ENCODE results near the gene CDH6. TPM values are rescaled to one million over a fixed set of nuclear protein-coding genes. Genes with fewer than 3 reads are reported as not detected.

Gene CDH6
- total and polyA plus RNA-seq, 5 donors from 2014 or later = not detected

GRCh38 chr5:31217446-31217845 lies 24.0 kb downstream of the CDH6 start:
- no peak overlapping the region for H3K4me3 ChIP-seq (ENCODE audit: low read depth, low read length)
- Mint-ChIP-seq H3K9me3 (peaks cover 0 to 5% (median 2%) of the 10 kb centered on the region in 7 donors), H3K4me3 (no peak overlapping the region), H3K36me3 (no peaks in the 10 kb centered on the region), H3K27ac (no peak overlapping the region), H3K27me3 (no peaks in the 10 kb centered on the region), H3K4me1 (no peaks in the 10 kb centered on the region)
- H3K4me1 ChIP-seq (ENCODE audit: control insufficient read depth, insufficient read depth, low read length, poor library complexity, severe bottlenecking) = no peaks in the 10 kb centered on the region
- no peaks in the 10 kb centered on the region for H3K36me3 ChIP-seq (ENCODE audit: control insufficient read depth, insufficient read depth, low read length)
- H3K27me3 ChIP-seq (ENCODE audit: control insufficient read depth, insufficient read depth, low read length) = no peaks in the 10 kb centered on the region
- H3K27ac ChIP-seq (ENCODE audit: insufficient read depth, low read length, poor library complexity, severe bottlenecking) = no peak overlapping the region
- H3K9me3 ChIP-seq (ENCODE audit: control insufficient read depth in 2 of 2, low read length in 2 of 2) = no peaks in the 10 kb centered on the region
- ATAC-seq (ENCODE audit: low read depth in 2 of 2) (no peak), DNase-seq (no peak)

GRCh38 chr5:31218978-31219377 lies 25.5 kb downstream of the CDH6 start:
- no peaks in the 10 kb centered on the region for H3K9me3 ChIP-seq (ENCODE audit: control insufficient read depth in 2 of 2, low read length in 2 of 2)
- no peaks in the 10 kb centered on the region for H3K27me3 ChIP-seq (ENCODE audit: control insufficient read depth, insufficient read depth, low read length)
- DNase-seq (no peak), ATAC-seq (ENCODE audit: low read depth in 2 of 2) (no peak)
- H3K4me3 Mint-ChIP-seq = no peak overlapping the region
- no peaks in the 10 kb centered on the region for H3K36me3 ChIP-seq (ENCODE audit: control insufficient read depth, insufficient read depth, low read length)
- no peaks in the 10 kb centered on the region for H3K4me1 ChIP-seq (ENCODE audit: control insufficient read depth, insufficient read depth, low read length, poor library complexity, severe bottlenecking)
- no peak overlapping the region for H3K4me3 ChIP-seq (ENCODE audit: low read depth, low read length)
- no peaks in the 10 kb centered on the region for H3K27me3 Mint-ChIP-seq
- H3K36me3 Mint-ChIP-seq = no peaks in the 10 kb centered on the region
- H3K27ac ChIP-seq (ENCODE audit: insufficient read depth, low read length, poor library complexity, severe bottlenecking) = no peak overlapping the region
- peaks cover 0 to 3% (median 0%) of the 10 kb centered on the region in 7 donors for H3K9me3 Mint-ChIP-seq
- no peak overlapping the region for H3K27ac Mint-ChIP-seq
- no peaks in the 10 kb centered on the region for H3K4me1 Mint-ChIP-seq

- Histone ChIP-seq H3K27me3 (ENCODE audit: control insufficient read depth, insufficient read depth, low read length) (no peaks in the 10 kb centered on the region), H3K27ac (ENCODE audit: insufficient read depth, low read length, poor library complexity, severe bottlenecking) (no peak overlapping the region), H3K4me1 (ENCODE audit: control insufficient read depth, insufficient read depth, low read length, poor library complexity, severe bottlenecking) (no peaks in the 10 kb centered on the region), H3K36me3 (ENCODE audit: control insufficient read depth, insufficient read depth, low read length) (no peaks in the 10 kb centered on the region), H3K4me3 (ENCODE audit: low read depth, low read length) (no peak overlapping the region), H3K9me3 (ENCODE audit: control insufficient read depth in 2 of 2, low read length in 2 of 2) (no peaks in the 10 kb centered on the region)
- Mint-ChIP-seq H3K27me3 (no peaks in the 10 kb centered on the region), H3K4me1 (no peaks in the 10 kb centered on the region), H3K9me3 (peaks cover 0 to 3% (median 1%) of the 10 kb centered on the region in 7 donors), H3K4me3 (no peak overlapping the region), H3K27ac (no peak overlapping the region), H3K36me3 (no peaks in the 10 kb centered on the region)
- ATAC-seq (ENCODE audit: low read depth in 2 of 2) (no peak), DNase-seq (no peak)
Measured at GRCh38 chr5:31221001-31221400, 27.5 kb downstream of the CDH6 start.

GRCh38 chr5:31225118-31225517 lies 31.6 kb downstream of the CDH6 start:
- Mint-ChIP-seq H3K9me3 (peaks cover 0 to 6% (median 2%) of the 10 kb centered on the region in 7 donors), H3K4me1 (no peaks in the 10 kb centered on the region), H3K4me3 (no peak overlapping the region), H3K27ac (no peak overlapping the region), H3K36me3 (no peaks in the 10 kb centered on the region), H3K27me3 (no peaks in the 10 kb centered on the region)
- Histone ChIP-seq H3K27ac (ENCODE audit: insufficient read depth, low read length, poor library complexity, severe bottlenecking) (no peak overlapping the region), H3K4me3 (ENCODE audit: low read depth, low read length) (no peak overlapping the region), H3K9me3 (ENCODE audit: control insufficient read depth in 2 of 2, low read length in 2 of 2) (no peaks in the 10 kb centered on the region), H3K36me3 (ENCODE audit: control insufficient read depth, insufficient read depth, low read length) (no peaks in the 10 kb centered on the region), H3K27me3 (ENCODE audit: control insufficient read depth, insufficient read depth, low read length) (no peaks in the 10 kb centered on the region), H3K4me1 (ENCODE audit: control insufficient read depth, insufficient read depth, low read length, poor library complexity, severe bottlenecking) (no peaks in the 10 kb centered on the region)
- DNase-seq (no peak), ATAC-seq (ENCODE audit: low read depth in 2 of 2) (no peak)

GRCh38 chr5:31225613-31226012 lies 32.1 kb downstream of the CDH6 start:
- H3K27ac Mint-ChIP-seq = no peak overlapping the region
- no peaks in the 10 kb centered on the region for H3K4me1 ChIP-seq (ENCODE audit: control insufficient read depth, insufficient read depth, low read length, poor library complexity, severe bottlenecking)
- H3K27ac ChIP-seq (ENCODE audit: insufficient read depth, low read length, poor library complexity, severe bottlenecking) = no peak overlapping the region
- no peaks in the 10 kb centered on the region for H3K9me3 ChIP-seq (ENCODE audit: control insufficient read depth in 2 of 2, low read length in 2 of 2)
- H3K27me3 Mint-ChIP-seq = no peaks in the 10 kb centered on the region
- H3K36me3 Mint-ChIP-seq = no peaks in the 10 kb centered on the region
- no peaks in the 10 kb centered on the region for H3K4me1 Mint-ChIP-seq
- DNase-seq (no peak), ATAC-seq (ENCODE audit: low read depth in 2 of 2) (no peak)
- H3K36me3 ChIP-seq (ENCODE audit: control insufficient read depth, insufficient read depth, low read length) = no peaks in the 10 kb centered on the region
- no peak overlapping the region for H3K4me3 ChIP-seq (ENCODE audit: low read depth, low read length)
- H3K27me3 ChIP-seq (ENCODE audit: control insufficient read depth, insufficient read depth, low read length) = no peaks in the 10 kb centered on the region
- no peak overlapping the region for H3K4me3 Mint-ChIP-seq
- H3K9me3 Mint-ChIP-seq = peaks cover 0 to 4% (median 2%) of the 10 kb centered on the region in 7 donors

- Histone ChIP-seq H3K27ac (ENCODE audit: insufficient read depth, low read length, poor library complexity, severe bottlenecking) (no peak overlapping the region), H3K9me3 (ENCODE audit: control insufficient read depth in 2 of 2, low read length in 2 of 2) (no peaks in the 10 kb centered on the region), H3K4me1 (ENCODE audit: control insufficient read depth, insufficient read depth, low read length, poor library complexity, severe bottlenecking) (no peaks in the 10 kb centered on the region), H3K4me3 (ENCODE audit: low read depth, low read length) (no peak overlapping the region), H3K27me3 (ENCODE audit: control insufficient read depth, insufficient read depth, low read length) (no peaks in the 10 kb centered on the region), H3K36me3 (ENCODE audit: control insufficient read depth, insufficient read depth, low read length) (no peaks in the 10 kb centered on the region)
- no peaks in the 10 kb centered on the region for H3K27me3 Mint-ChIP-seq
- no peak for DNase-seq
- ATAC-seq (ENCODE audit: low read depth in 2 of 2) = no peak
- H3K9me3 Mint-ChIP-seq = peaks cover 0 to 4% (median 2%) of the 10 kb centered on the region in 7 donors
- no peak overlapping the region for H3K27ac Mint-ChIP-seq
- H3K4me1 Mint-ChIP-seq = no peaks in the 10 kb centered on the region
- H3K4me3 Mint-ChIP-seq = no peak overlapping the region
- H3K36me3 Mint-ChIP-seq = no peaks in the 10 kb centered on the region
Measured at GRCh38 chr5:31226651-31227050, 33.2 kb downstream of the CDH6 start.

- peaks cover 0 to 4% (median 2%) of the 10 kb centered on the region in 7 donors for H3K9me3 Mint-ChIP-seq
- Histone ChIP-seq H3K9me3 (ENCODE audit: control insufficient read depth in 2 of 2, low read length in 2 of 2) (no peaks in the 10 kb centered on the region), H3K27me3 (ENCODE audit: control insufficient read depth, insufficient read depth, low read length) (no peaks in the 10 kb centered on the region), H3K4me3 (ENCODE audit: low read depth, low read length) (no peak overlapping the region), H3K4me1 (ENCODE audit: control insufficient read depth, insufficient read depth, low read length, poor library complexity, severe bottlenecking) (no peaks in the 10 kb centered on the region), H3K36me3 (ENCODE audit: control insufficient read depth, insufficient read depth, low read length) (no peaks in the 10 kb centered on the region), H3K27ac (ENCODE audit: insufficient read depth, low read length, poor library complexity, severe bottlenecking) (no peak overlapping the region)
- no peak for ATAC-seq (ENCODE audit: low read depth in 2 of 2)
- H3K27me3 Mint-ChIP-seq = no peaks in the 10 kb centered on the region
- no peaks in the 10 kb centered on the region for H3K4me1 Mint-ChIP-seq
- DNase-seq = no peak
- no peak overlapping the region for H3K27ac Mint-ChIP-seq
- no peak overlapping the region for H3K4me3 Mint-ChIP-seq
- H3K36me3 Mint-ChIP-seq = no peaks in the 10 kb centered on the region
Measured at GRCh38 chr5:31229266-31229665, 35.8 kb downstream of the CDH6 start.

- ATAC-seq (ENCODE audit: low read depth in 2 of 2) = no peak
Measured at GRCh38 chr5:31231177-31231838, 37.8 kb downstream of the CDH6 start.

More at GRCh38 chr5:31231177-31231838, 37.8 kb downstream of the CDH6 start:
- H3K27me3 ChIP-seq (ENCODE audit: control insufficient read depth, insufficient read depth, low read length) = no peaks in the 10 kb centered on the region
- Mint-ChIP-seq H3K36me3 (no peaks in the 10 kb centered on the region), H3K9me3 (peaks cover 0 to 4% (median 2%) of the 10 kb centered on the region in 7 donors), H3K4me3 (no peak overlapping the region), H3K27me3 (no peaks in the 10 kb centered on the region), H3K27ac (no peak overlapping the region), H3K4me1 (no peaks in the 10 kb centered on the region)
- DNase-seq = no peak
- H3K36me3 ChIP-seq (ENCODE audit: control insufficient read depth, insufficient read depth, low read length) = no peaks in the 10 kb centered on the region
- H3K27ac ChIP-seq (ENCODE audit: insufficient read depth, low read length, poor library complexity, severe bottlenecking) = no peak overlapping the region
- H3K4me3 ChIP-seq (ENCODE audit: low read depth, low read length) = no peak overlapping the region
- no peaks in the 10 kb centered on the region for H3K9me3 ChIP-seq (ENCODE audit: control insufficient read depth in 2 of 2, low read length in 2 of 2)
- H3K4me1 ChIP-seq (ENCODE audit: control insufficient read depth, insufficient read depth, low read length, poor library complexity, severe bottlenecking) = no peaks in the 10 kb centered on the region
